DMS114 treated with DMSO at 0.1 percent for 48 hours (cell line): ENCODE results near the gene AKAP6.

Experiments used
- DNase-seq: peaks from one replicate; lab custom pipeline; 2025; ENCODE audit not compliant: unreplicated experiment; lab: John Stamatoyannopoulos, UW

Gene AKAP6

DNA sequence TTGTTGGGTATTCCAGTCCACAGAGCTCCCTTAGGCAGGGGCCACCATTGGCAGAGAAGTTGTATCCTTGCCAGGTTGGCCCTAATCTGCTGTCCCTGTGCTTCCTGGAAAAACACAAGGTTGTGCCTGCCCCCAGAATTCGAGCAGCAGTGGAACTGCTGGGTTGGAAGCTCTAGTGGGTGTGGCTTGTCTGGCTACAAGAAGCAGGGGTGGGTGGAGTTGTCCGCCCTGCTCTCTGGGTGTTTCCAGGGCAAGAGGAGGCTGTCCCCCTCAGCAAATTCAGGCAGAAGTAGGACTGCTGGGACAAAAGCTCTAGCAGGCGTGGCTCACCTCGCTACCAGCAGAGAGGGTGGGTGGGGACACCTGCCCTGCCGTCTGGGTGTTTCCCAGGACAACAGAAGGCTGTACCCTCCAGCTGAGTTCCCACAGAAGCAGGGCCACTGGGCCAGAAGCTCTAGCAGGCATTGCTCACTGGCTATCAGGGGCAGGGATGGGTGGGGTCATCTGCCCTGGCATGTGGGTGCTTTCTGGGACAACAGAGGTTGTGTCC lies 536.8 kb downstream of the AKAP6 start:
- DNase-seq: no peak

DNA sequence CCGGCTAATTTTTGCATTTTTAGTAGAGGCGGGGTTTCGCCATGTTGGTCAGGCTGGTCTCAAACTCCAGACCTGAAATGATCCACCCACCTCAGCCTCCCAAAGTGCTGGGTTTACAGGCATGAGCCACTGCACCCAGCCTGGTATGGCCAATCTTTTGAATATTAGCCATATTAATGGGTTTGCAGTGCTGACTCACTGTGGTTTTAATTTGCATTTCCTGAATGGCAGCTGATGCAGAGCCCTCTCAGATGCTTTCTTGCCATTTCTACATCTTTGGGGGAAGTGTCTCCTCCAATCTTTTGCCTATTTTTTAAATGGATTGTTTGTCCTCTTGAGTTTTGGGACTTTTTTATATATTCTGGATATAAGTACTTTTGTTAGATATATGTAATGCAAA lies 554.1 kb downstream of the AKAP6 start:
- no peak for DNase-seq
